ENCODE data around the gene CCS. TPM values are rescaled to one million over a fixed set of nuclear protein-coding genes. Genes with fewer than 3 reads are reported as not detected.

The CCS gene
- total and polyA plus RNA-seq, 2 donors (not counting 1 experiment from before 2014, with no cell fraction given), result 87.8 to 174 TPM

DNA sequence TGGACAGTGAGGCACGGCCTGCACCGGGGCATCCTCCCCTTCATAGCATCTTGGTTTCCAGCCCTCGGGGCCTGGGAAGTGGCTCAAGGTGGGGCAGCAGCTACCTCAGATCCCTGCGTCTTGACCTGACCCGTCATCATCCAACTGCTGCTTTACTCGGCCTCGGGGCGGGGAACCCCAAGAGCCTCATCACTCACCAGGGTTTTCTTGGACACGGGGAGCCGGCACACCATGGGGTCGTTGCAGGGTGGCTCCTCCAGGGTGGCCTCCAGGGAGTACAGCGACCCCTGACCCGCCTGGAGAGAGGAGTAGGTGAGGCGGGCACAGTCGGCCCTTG is 25.2 kb upstream of the CCS start:
- H3K36me3 ChIP-seq (replicated peaks in 1 of 2; ENCODE audit: control extremely low read depth in 1 of 2, control insufficient read depth in 1 of 2, extremely low read depth in 1 of 2, insufficient read depth in 2 of 2, low read length in 1 of 2), result no peaks in the 10 kb centered on the region
- H3K9ac ChIP-seq (ENCODE audit: low read length), result peak overlapping the region; percentile 69
- Mint-ChIP-seq H3K4me3 (peak overlapping the region; percentile 78), H3K27me3 (peaks cover 9% of the 10 kb centered on the region), H3K4me1 (peaks cover 10% of the 10 kb centered on the region), H3K27ac (peak overlapping the region; percentile 50), H3K9me3 (ENCODE audit: insufficient read depth) (no peaks in the 10 kb centered on the region)
- H3K4me3 ChIP-seq (ENCODE audit: control extremely low read depth in 1 of 5, extremely low read depth in 1 of 5, insufficient read depth in 1 of 5, low read depth in 2 of 5, low read length in 4 of 5), result peak overlapping the region in 3 of 5 experiments; percentile 55 to 69 (median 61)
- H4K20me1 ChIP-seq (ENCODE audit: control insufficient read depth, insufficient read depth, low read length, poor library complexity, severe bottlenecking), result no peaks in the 10 kb centered on the region
- no peak for DNase-seq
- ChIA-PET POLR2A (interaction anchor here (1.3 kb wide), 1 partner anchor 111 kb away, joined by 3 read pairs; no protein-coding TSS in a partner anchor), CTCF (interaction anchor here (1.0 to 3.2 kb wide), 6 partner anchors 10 to 241 kb away, joined by 3 to 21 read pairs (median 4); partner anchors contain the start of genes RBM4B and ZDHHC24)
- no peak overlapping the region for H3K27ac ChIP-seq (ENCODE audit: low read length in 2 of 2)
- intact Hi-C loops (cut with micrococcal nuclease), result no loop called here
- H3K79me2 ChIP-seq (ENCODE audit: control insufficient read depth, insufficient read depth, low read length), result no peaks in the 10 kb centered on the region
- no peak for TF ChIP-seq EZH2 (IDR thresholded peaks at IDR 0.05; ENCODE audit: borderline replicate concordance, insufficient read depth, low read depth, low read length, poor library complexity, severe bottlenecking)
- TF ChIP-seq, protein P1, sequence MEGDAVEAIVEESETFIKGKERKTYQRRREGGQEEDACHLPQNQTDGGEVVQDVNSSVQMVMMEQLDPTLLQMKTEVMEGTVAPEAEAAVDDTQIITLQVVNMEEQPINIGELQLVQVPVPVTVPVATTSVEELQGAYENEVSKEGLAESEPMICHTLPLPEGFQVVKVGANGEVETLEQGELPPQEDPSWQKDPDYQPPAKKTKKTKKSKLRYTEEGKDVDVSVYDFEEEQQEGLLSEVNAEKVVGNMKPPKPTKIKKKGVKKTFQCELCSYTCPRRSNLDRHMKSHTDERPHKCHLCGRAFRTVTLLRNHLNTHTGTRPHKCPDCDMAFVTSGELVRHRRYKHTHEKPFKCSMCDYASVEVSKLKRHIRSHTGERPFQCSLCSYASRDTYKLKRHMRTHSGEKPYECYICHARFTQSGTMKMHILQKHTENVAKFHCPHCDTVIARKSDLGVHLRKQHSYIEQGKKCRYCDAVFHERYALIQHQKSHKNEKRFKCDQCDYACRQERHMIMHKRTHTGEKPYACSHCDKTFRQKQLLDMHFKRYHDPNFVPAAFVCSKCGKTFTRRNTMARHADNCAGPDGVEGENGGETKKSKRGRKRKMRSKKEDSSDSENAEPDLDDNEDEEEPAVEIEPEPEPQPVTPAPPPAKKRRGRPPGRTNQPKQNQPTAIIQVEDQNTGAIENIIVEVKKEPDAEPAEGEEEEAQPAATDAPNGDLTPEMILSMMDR (IDR thresholded peaks at IDR 0.05), result no peak
- peak overlapping the region; percentile 91 for H2AFZ ChIP-seq (ENCODE audit: insufficient read depth, low read depth, low read length, poor library complexity, severe bottlenecking)
- peaks cover 9 to 11% of the 10 kb centered on the region in 2 donors for H3K4me1 ChIP-seq (ENCODE audit: control insufficient read depth in 2 of 2, insufficient read depth in 2 of 2, low read length in 2 of 2)
- peaks cover 0 to 22% (median 3%) of the 10 kb centered on the region in 4 experiments for H3K27me3 ChIP-seq (replicated peaks in 1 of 4; ENCODE audit: control extremely low read depth in 1 of 4, control insufficient read depth in 3 of 4, insufficient read depth in 4 of 4, low read length in 3 of 4)
- ATAC-seq (ENCODE audit: low read depth), result no peak
- H3K9me3 ChIP-seq (ENCODE audit: control extremely low read depth in 1 of 3, control insufficient read depth in 2 of 3, insufficient read depth in 1 of 3, low read length in 2 of 3), result no peaks in the 10 kb centered on the region
- WGBS (ENCODE audit: insufficient coverage), result 71% methylated on average over 14 of the region's 15 CpGs
- peak overlapping the region; percentile 94 for H3K4me2 ChIP-seq (replicated peaks; ENCODE audit: low read depth, low read length, poor library complexity, severe bottlenecking)

DNA sequence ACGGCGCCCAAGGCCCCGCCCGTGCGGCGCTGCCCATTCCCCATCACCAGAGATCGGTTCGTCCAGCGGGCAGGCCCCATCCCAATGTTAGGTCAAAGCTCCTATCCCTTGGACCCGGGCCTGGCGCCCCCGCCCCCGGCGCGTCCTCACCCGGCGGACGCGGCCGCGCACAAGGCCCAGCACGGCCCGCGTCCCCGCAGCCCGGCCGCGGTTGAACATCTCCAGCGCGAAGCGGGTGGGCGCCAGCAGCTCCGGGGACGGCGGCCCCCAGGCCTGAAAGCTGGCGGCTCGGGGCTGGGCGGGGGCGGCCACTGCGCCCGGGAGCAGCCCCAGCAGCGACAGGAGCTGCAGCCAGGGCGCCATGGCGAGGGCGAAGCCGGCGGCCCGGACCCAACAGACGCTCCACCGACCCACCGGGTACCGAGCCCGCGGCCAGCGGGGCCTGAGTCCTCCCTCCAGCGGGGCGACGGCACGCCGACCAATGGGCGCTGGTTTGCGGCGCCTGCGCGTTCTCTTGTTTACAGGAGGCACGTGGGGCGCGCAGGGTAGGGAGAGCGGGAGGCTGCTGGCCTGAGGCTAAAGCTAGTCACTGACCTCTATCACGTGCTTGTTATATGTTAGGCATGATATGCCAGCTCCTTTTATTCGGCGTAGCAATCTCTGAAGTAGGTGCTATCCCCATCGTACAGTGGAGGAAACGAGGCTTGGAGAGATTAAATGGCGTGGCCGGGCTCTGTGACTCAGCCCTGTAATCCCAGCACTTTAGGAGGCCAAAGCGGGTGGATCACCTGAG is 24.7 kb upstream of the CCS start, which contains the start of gene CTSF:
TSS of gene CTSF (minus strand) at position 483 of the 793 bp plus-strand sequence. CDS start at position 363, 120 bp downstream.
- peak within 1 kb of the TSS; percentile 94 for H3K4me2 ChIP-seq (replicated peaks; ENCODE audit: low read depth, low read length, poor library complexity, severe bottlenecking)
- peak; percentile 96 for ATAC-seq (ENCODE audit: low read depth)
- no peaks in the 10 kb centered on the region for H3K9me3 ChIP-seq (ENCODE audit: control extremely low read depth in 1 of 3, control insufficient read depth in 2 of 3, insufficient read depth in 1 of 3, low read length in 2 of 3)
- peaks cover 9 to 11% of the 10 kb centered on the region in 2 donors for H3K4me1 ChIP-seq (ENCODE audit: control insufficient read depth in 2 of 2, insufficient read depth in 2 of 2, low read length in 2 of 2)
- H3K36me3 ChIP-seq (replicated peaks in 1 of 2; ENCODE audit: control extremely low read depth in 1 of 2, control insufficient read depth in 1 of 2, extremely low read depth in 1 of 2, insufficient read depth in 2 of 2, low read length in 1 of 2), result no peaks in the 10 kb centered on the region
- WGBS (ENCODE audit: insufficient coverage), result 8% methylated on average over 77 of the region's 77 CpGs
- H3K9ac ChIP-seq (ENCODE audit: low read length), result peak within 1 kb of the TSS; percentile 69
- Mint-ChIP-seq H3K4me1 (peaks cover 10% of the 10 kb centered on the region), H3K27me3 (peaks cover 9% of the 10 kb centered on the region), H3K4me3 (peak within 1 kb of the TSS; percentile 86), H3K9me3 (ENCODE audit: insufficient read depth) (no peaks in the 10 kb centered on the region), H3K27ac (peak within 1 kb of the TSS; percentile 65)
- ChIA-PET POLR2A (interaction anchor here (1.3 kb wide), 1 partner anchor 110 kb away, joined by 3 read pairs; no protein-coding TSS in a partner anchor), CTCF (interaction anchor here (0.7 to 3.2 kb wide), 7 partner anchors 10 to 161 kb away, joined by 3 to 21 read pairs (median 4); partner anchors contain the start of genes RBM14, RBM4B and ZDHHC24)
- intact Hi-C loops (cut with micrococcal nuclease), result no loop called here
- H3K27ac ChIP-seq (ENCODE audit: low read length in 2 of 2), result no peak within 1 kb of the TSS
- H3K4me3 ChIP-seq (ENCODE audit: control extremely low read depth in 1 of 5, extremely low read depth in 1 of 5, insufficient read depth in 1 of 5, low read depth in 2 of 5, low read length in 4 of 5), result peak within 1 kb of the TSS in 4 of 5 experiments; percentile 37 to 69 (median 58)
- peaks cover 0 to 22% (median 3%) of the 10 kb centered on the region in 4 experiments for H3K27me3 ChIP-seq (replicated peaks in 1 of 4; ENCODE audit: control extremely low read depth in 1 of 4, control insufficient read depth in 3 of 4, insufficient read depth in 4 of 4, low read length in 3 of 4)
- H3K79me2 ChIP-seq (ENCODE audit: control insufficient read depth, insufficient read depth, low read length), result no peaks in the 10 kb centered on the region
- no peaks in the 10 kb centered on the region for H4K20me1 ChIP-seq (ENCODE audit: control insufficient read depth, insufficient read depth, low read length, poor library complexity, severe bottlenecking)
- peak; percentile 74 for DNase-seq
- no peak for TF ChIP-seq EZH2 (IDR thresholded peaks at IDR 0.05; ENCODE audit: borderline replicate concordance, insufficient read depth, low read depth, low read length, poor library complexity, severe bottlenecking)
- TF ChIP-seq, protein P1 (IDR thresholded peaks at IDR 0.05), result no peak
- peak within 1 kb of the TSS; percentile 91 for H2AFZ ChIP-seq (ENCODE audit: insufficient read depth, low read depth, low read length, poor library complexity, severe bottlenecking)

Measured in B cell (primary cell).